HG03196 (cell line): ENCODE data around the gene ATG9B.
"Not testable (repeated sequence)": the region's sequence is repeated elsewhere in the genome, so short reads cannot be mapped to it uniquely, and the experiment has no call there.

Experiments used
- ATAC-seq: cut with Tn5 transposase; IDR thresholded peaks from one replicate; pipeline ENCODE4 v1.9.1; 2021; ENCODE audit not compliant: unreplicated experiment

The ATG9B gene

GRCh38 chr7:151017370-151017952 is 6.8 kb downstream of the ATG9B start:
- no peak for ATAC-seq

GRCh38 chr7:151016942-151017341 is 7.4 kb downstream of the ATG9B start:
- ATAC-seq = no peak

- no peak for ATAC-seq
These were observed 7.8 kb downstream of the ATG9B start for GRCh38 chr7:151016505-151016904.

GRCh38 chr7:151015967-151016366 is 8.3 kb downstream of the ATG9B start:
- ATAC-seq = no peak

GRCh38 chr7:151014950-151015349 is 9.3 kb downstream of the ATG9B start:
- ATAC-seq = no peak

DNA sequence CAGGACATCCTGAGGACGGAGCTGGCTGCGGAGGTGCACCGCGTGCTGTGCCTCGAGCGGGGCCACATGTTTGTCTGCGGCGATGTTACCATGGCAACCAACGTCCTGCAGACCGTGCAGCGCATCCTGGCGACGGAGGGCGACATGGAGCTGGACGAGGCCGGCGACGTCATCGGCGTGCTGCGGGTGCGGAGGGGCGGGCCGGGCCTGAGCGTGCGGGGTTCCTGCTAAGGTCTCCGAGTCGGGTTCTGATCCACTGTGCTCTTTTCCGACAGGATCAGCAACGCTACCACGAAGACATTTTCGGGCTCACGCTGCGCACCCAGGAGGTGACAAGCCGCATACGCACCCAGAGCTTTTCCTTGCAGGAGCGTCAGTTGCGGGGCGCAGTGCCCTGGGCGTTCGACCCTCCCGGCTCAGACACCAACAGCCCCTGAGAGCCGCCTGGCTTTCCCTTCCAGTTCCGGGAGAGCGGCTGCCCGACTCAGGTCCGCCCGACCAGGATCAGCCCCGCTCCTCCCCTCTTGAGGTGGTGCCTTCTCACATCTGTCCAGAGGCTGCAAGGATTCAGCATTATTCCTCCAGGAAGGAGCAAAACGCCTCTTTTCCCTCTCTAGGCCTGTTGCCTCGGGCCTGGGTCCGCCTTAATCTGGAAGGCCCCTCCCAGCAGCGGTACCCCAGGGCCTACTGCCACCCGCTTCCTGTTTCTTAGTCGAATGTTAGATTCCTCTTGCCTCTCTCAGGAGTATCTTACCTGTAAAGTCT is 10.4 kb downstream of the ATG9B start:
- no peak for ATAC-seq

DNA sequence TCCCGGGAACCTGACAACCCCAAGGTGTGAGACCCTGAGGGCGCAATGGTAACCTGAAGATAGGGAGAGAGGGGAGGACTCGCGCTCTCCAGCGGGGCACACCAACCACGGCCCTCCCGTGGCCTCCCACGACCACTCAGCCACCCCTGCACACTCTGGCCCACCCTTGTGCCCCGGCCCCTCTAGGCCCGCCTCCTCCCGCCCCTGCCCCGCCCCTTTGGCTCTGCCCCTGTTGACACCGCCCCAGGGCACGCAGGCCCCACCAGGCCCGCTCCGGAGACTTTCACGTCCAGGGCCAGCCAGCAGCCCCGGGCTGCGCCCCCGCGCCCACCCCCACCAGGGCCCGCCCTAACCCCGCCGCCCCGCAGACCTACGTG is 10.9 kb downstream of the ATG9B start:
- ATAC-seq = no peak

DNA sequence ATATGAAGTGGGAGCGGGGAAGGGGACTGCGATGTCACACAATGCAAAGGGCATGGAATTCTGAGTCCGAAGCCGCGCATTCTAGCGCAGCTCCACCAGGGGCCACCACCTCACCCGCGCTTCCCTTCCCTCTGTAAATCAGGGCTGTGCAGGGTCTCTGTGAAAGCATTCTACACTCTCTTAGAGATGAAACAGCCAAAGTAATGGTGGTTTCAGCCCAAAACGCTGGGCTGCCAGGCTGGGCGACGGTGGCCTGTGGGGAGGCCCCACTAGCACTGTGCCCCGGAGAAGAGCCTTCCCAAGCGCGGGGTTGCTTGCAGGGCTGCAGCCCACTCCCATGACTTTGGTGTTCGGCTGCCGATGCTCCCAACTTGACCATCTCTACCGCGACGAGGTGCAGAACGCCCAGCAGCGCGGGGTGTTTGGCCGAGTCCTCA is 11.4 kb downstream of the ATG9B start:
- no peak for ATAC-seq

- no peak for ATAC-seq
These were observed 12.1 kb downstream of the ATG9B start for GRCh38 chr7:151012031-151012692.

DNA sequence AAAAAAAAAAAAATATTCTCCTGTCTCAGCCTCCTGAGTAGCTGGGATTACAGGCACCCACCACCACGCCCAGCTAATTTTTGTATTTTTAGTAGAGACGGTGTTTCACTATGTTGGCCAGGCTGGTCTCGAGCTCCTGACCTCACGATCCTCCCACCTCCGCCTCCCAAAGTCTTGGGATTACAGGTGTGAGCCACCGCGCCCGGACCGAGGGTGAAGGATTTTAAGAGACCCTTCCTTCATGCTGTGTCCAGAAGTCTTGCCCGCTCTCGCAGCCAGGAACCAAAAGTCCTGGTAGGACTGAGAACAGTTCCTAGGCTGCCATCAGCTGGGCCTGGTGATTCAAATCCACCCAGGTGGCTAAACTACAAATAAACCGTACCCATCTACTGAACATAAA is 12.7 kb downstream of the ATG9B start:
- ATAC-seq = not testable (repeated sequence)

- no peak for ATAC-seq
These were observed 13.2 kb downstream of the ATG9B start for GRCh38 chr7:151011097-151011409.

GRCh38 chr7:151010307-151011096 is 13.8 kb downstream of the ATG9B start:
- ATAC-seq = no peak

- ATAC-seq = no peak
These were observed 14.3 kb downstream of the ATG9B start for GRCh38 chr7:151010037-151010306.

- ATAC-seq = no peak
These were observed 14.8 kb downstream of the ATG9B start for GRCh38 chr7:151009327-151010036.

DNA sequence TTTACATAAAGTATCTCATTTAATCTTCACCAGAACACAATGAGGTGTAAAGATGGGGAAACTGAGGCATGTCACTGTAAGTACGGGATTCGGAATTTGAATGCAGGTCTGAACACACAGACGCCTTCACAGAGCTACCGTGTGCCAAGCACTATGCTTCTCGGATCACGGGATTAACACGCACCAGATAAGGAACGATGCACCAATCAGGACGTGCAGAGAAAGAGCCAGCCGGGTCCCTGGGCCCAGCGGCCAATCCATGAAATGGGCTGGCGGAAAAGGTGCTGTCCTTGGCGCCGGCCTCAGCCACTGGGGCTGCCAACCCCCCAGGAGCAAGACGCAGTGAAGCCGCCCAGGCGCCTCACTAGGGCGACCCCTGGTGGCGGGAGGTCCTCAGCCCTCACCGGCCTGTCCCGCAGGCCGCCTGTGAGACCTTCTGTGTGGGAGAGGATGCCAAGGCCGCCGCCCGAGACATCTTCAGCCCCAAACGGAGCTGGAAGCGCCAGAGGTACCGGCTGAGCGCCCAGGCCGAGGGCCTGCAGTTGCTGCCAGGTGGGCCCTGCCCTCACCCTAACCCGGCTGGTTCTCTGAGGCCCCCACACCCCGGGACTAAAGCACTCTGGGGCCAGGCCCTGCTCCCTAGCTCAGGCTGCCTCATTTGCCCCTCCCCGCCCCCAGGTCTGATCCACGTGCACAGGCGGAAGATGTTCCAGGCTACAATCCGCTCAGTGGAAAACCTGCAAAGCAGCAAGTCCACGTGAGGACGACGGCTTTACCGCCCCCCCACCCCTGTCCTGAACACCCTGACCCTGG is 15.6 kb downstream of the ATG9B start:
- no peak for ATAC-seq

GRCh38 chr7:151008143-151008510 is 16.2 kb downstream of the ATG9B start:
- no peak for ATAC-seq

DNA sequence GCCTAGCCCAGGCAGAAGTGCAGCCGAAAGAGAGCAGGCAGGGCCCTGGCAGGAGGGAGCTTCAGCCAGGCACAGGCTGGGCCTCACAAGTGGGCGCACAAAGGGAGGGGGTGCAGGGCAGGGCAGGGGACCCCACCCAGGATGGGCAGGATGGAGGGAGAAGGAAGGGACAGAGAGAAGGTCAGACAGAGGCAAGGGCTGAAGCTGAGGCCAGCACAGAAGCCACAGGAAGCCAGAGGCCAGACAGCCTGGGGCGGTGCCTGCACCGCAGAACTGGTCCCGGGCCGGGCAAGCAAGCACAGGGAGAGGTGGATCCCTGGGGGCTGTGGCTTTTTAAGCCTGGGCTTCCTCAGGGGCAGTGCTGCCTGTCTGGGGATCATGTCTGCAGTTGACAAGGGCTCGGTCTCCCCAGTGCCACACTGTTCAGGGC is 16.8 kb downstream of the ATG9B start:
- ATAC-seq = no peak

DNA sequence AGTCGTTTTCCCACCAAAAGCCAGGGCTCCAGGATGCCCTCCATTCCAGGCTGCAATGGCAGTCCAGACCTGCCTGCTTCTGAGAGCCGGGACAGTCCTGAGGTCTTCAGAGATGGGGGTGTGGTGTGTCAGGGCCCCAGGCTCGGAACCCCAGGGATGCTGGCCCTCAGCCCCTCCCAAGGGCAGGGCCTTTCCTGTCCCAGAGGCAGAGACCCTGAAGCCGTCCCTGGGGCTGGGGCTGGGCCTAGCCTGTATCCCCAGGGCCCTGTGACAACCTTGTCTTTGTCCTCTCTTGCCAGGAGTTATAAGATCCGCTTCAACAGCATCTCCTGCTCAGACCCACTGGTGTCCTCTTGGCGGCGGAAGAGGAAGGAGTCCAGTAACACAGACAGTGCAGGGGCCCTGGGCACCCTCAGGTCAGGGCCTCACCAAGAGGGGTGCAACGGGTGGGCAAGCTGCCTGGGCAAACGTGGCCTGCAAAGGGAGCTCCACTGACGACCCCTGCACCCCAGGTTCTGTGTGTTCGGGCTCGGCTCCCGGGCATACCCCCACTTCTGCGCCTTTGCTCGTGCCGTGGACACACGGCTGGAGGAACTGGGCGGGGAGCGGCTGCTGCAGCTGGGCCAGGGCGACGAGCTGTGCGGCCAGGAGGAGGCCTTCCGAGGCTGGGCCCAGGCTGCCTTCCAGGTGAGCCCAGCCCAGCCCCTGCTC is 17.5 kb downstream of the ATG9B start:
- ATAC-seq = no peak

GRCh38 chr7:151005566-151005965 is 18.7 kb downstream of the ATG9B start:
- no peak for ATAC-seq

GRCh38 chr7:151003572-151003971 is 20.7 kb downstream of the ATG9B start:
- no peak for ATAC-seq
